GM21390 (cell line): ENCODE results near the gene TCAIM.
"Not testable (repeated sequence)": the region's sequence is repeated elsewhere in the genome, so short reads cannot be mapped to it uniquely, and the experiment has no call there.

Source experiments
- ATAC-seq: cut with Tn5 transposase; IDR thresholded peaks from one replicate; pipeline ENCODE4 v1.9.1; 2021; ENCODE audit not compliant: unreplicated experiment

The TCAIM gene

GRCh38 chr3:44342176-44342790, 3.7 kb downstream of the TCAIM start:
- ATAC-seq: no peak

GRCh38 chr3:44343421-44343820, 4.9 kb downstream of the TCAIM start:
- no peak for ATAC-seq

GRCh38 chr3:44346590-44346989, 8.0 kb downstream of the TCAIM start:
- not testable (repeated sequence) for ATAC-seq

- ATAC-seq: no peak
Observed at GRCh38 chr3:44348993-44349392, 10.4 kb downstream of the TCAIM start.

- no peak for ATAC-seq
Observed at GRCh38 chr3:44353355-44353924, 14.9 kb downstream of the TCAIM start.

GRCh38 chr3:44355362-44356033, 16.9 kb downstream of the TCAIM start:
- ATAC-seq: no peak

GRCh38 chr3:44359146-44359751, 20.7 kb downstream of the TCAIM start:
- ATAC-seq: no peak

- ATAC-seq: no peak
Observed at GRCh38 chr3:44363591-44363990, 25.0 kb downstream of the TCAIM start.

GRCh38 chr3:44365952-44366351, 27.4 kb downstream of the TCAIM start:
- ATAC-seq: no peak

- no peak for ATAC-seq
Observed at GRCh38 chr3:44375450-44375849, 36.9 kb downstream of the TCAIM start.

GRCh38 chr3:44387404-44387803, 48.8 kb downstream of the TCAIM start:
- no peak for ATAC-seq

- no peak for ATAC-seq
Observed at GRCh38 chr3:44392489-44392888, 53.9 kb downstream of the TCAIM start.

GRCh38 chr3:44395714-44396113, 57.1 kb downstream of the TCAIM start:
- ATAC-seq: no peak

- ATAC-seq: no peak
Observed at GRCh38 chr3:44396200-44397171, 57.9 kb downstream of the TCAIM start.

GRCh38 chr3:44398271-44398670, 59.7 kb downstream of the TCAIM start:
- ATAC-seq: not testable (repeated sequence)

GRCh38 chr3:44398853-44399252, 60.3 kb downstream of the TCAIM start:
- ATAC-seq: no peak

GRCh38 chr3:44400771-44401170, 62.2 kb downstream of the TCAIM start:
- no peak for ATAC-seq

- ATAC-seq: no peak
Observed at GRCh38 chr3:44402548-44402947, 64.0 kb downstream of the TCAIM start.

GRCh38 chr3:44409640-44410410, 71.3 kb downstream of the TCAIM start:
- no peak for ATAC-seq

- ATAC-seq: no peak
Observed at GRCh38 chr3:44411031-44411645, 72.6 kb downstream of the TCAIM start.
